ENCODE measurements around the gene LCORL. TPM values are rescaled to one million over a fixed set of nuclear protein-coding genes. Genes with fewer than 3 reads are reported as not detected.

LCORL gene
- polyA plus RNA-seq (2012; ENCODE audit: insufficient read depth, insufficient read length, low read depth): 8.4 TPM

GRCh38 chr4:18021720-18022571 is at the start of gene LCORL:
Gene LCORL, minus strand, starts transcription at chr4:18021755. Its CDS starts 4 bp downstream, at chr4:18021751.
- no peaks in the 10 kb centered on the region for H3K36me3 ChIP-seq
- H3K9me3 ChIP-seq: no peaks in the 10 kb centered on the region
- no peak for TF ChIP-seq CTCF (IDR thresholded peaks at IDR 0.05; ENCODE audit: low read depth, low read length)
- peak; percentile 97 for DNase-seq
- H3K27me3 ChIP-seq: no peaks in the 10 kb centered on the region
- peak within 1 kb of the TSS; percentile 92 for H3K4me3 ChIP-seq (ENCODE audit: low read depth, low read length)
- H3K4me1 ChIP-seq: peaks cover 8% of the 10 kb centered on the region

GRCh38 chr4:18069810-18070209 is 48.3 kb upstream of the LCORL start:
- no peak overlapping the region for H3K4me3 ChIP-seq (ENCODE audit: low read depth, low read length)
- no peaks in the 10 kb centered on the region for H3K36me3 ChIP-seq
- H3K27me3 ChIP-seq: peaks cover 9% of the 10 kb centered on the region; the same call in 1 of the 2 replicates
- H3K9me3 ChIP-seq: no peaks in the 10 kb centered on the region
- no peak for TF ChIP-seq CTCF (IDR thresholded peaks at IDR 0.05; ENCODE audit: low read depth, low read length)
- no peaks in the 10 kb centered on the region for H3K4me1 ChIP-seq
- no peak for DNase-seq

- H3K9me3 ChIP-seq: no peaks in the 10 kb centered on the region; the same call in 1 of the 2 replicates
- H3K27me3 ChIP-seq: peaks cover 9% of the 10 kb centered on the region; the same call in 1 of the 2 replicates
- no peak overlapping the region for H3K4me3 ChIP-seq (ENCODE audit: low read depth, low read length)
- TF ChIP-seq CTCF (IDR thresholded peaks at IDR 0.05; ENCODE audit: low read depth, low read length): no peak
- no peaks in the 10 kb centered on the region for H3K4me1 ChIP-seq
- DNase-seq: no peak
- H3K36me3 ChIP-seq: no peaks in the 10 kb centered on the region
Observed at GRCh38 chr4:18067031-18067430, 45.5 kb upstream of the LCORL start.

GRCh38 chr4:18063079-18063478 is 41.5 kb upstream of the LCORL start:
- Histone ChIP-seq H3K4me1 (no peaks in the 10 kb centered on the region), H3K9me3 (no peaks in the 10 kb centered on the region; the same call in 1 of the 2 replicates), H3K27me3 (0 out of 2 replicates have a peak, but pooled peaks cover 3% of the 10 kb centered on the region), H3K4me3 (ENCODE audit: low read depth, low read length) (no peak overlapping the region), H3K36me3 (no peaks in the 10 kb centered on the region)
- no peak for DNase-seq
- TF ChIP-seq CTCF (IDR thresholded peaks at IDR 0.05; ENCODE audit: low read depth, low read length): no peak

GRCh38 chr4:18057821-18058533 is 36.4 kb upstream of the LCORL start:
- no peak for DNase-seq
- H3K27me3 ChIP-seq: peaks cover 3% of the 10 kb centered on the region; the same call in 1 of the 2 replicates
- TF ChIP-seq CTCF (IDR thresholded peaks at IDR 0.05; ENCODE audit: low read depth, low read length): no peak
- H3K36me3 ChIP-seq: no peaks in the 10 kb centered on the region
- H3K4me3 ChIP-seq (ENCODE audit: low read depth, low read length): no peak overlapping the region
- H3K4me1 ChIP-seq: no peaks in the 10 kb centered on the region
- H3K9me3 ChIP-seq: no peaks in the 10 kb centered on the region
